Inflammatory macrophage (primary cell): ENCODE measurements around the gene COASY.
"Not testable (repeated sequence)": the region's sequence is repeated elsewhere in the genome, so short reads cannot be mapped to it uniquely, and the experiment has no call there.

Source experiments
- DNase-seq, 2 donors: peaks; one replicate each; pipeline ENCODE4 v3.0.0-alpha.2; 2020 to 2022

COASY gene

DNA sequence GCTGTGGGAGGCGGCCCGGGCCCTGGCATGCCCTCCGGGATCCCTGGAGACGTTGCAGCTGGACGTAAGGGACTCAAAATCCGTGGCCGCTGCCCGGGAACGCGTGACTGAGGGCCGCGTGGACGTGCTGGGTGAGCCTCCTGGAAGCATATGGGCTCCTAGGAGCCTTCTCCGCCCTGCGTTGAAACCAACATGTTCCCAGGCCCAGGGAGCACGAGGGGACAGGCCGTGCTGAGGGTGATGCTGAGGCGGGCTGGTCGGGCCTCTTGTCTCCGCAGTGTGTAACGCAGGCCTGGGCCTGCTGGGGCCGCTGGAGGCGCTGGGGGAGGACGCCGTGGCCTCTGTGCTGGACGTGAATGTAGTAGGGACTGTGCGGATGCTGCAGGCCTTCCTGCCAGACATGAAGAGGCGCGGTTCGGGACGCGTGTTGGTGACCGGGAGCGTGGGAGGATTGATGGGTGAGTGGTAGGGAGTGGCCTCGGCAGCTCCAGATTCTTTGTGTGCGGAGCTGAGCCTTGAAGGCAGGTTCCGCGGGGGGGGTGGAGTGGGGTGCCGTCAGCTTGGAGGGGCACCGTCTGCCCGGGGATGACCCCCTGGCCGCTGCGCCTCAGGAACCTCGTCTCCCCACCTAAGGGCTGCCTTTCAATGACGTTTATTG is 8.7 kb upstream of the COASY start:
- DNase-seq: no peak

GRCh38 chr17:42553866-42554249 is 8.1 kb upstream of the COASY start:
- DNase-seq: no peak

DNA sequence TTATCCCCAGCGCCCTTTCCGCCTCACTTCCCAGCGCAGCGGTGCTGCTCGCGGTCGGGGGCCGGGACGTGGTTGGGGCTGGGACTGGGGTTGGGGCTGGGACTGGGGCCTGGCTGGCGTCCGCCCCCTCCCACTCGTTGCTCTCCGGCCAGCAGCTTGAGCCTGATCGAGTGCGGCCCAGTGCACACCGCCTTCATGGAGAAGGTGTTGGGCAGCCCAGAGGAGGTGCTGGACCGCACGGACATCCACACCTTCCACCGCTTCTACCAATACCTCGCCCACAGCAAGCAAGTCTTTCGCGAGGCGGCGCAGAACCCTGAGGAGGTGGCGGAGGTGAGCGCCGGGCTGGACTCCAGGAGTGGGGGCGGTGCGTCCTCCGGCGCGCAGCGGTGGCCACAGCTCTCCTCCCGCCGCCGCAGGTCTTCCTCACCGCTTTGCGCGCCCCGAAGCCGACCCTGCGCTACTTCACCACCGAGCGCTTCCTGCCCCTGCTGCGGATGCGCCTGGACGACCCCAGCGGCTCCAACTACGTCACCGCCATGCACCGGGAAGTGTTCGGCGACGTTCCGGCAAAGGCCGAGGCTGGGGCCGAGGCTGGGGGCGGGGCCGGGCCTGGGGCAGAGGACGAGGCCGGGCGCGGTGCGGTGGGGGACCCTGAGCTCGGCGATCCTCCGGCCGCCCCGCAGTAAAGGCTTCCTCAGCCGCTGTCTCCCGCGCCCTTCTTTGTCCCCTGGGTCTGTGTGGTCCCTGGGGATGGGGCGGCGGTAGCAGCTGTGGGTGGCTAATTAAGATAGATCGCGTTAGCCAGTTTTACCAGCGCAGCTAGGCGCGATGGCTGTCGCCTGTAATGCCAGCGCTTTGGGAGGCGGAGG is 7.5 kb upstream of the COASY start:
- DNase-seq: peak; percentile 58 to 76

- DNase-seq: no peak
Observed at GRCh38 chr17:42555122-42555622, 6.8 kb upstream of the COASY start.

GRCh38 chr17:42555961-42556617 is 5.9 kb upstream of the COASY start:
- DNase-seq: not testable (repeated sequence)

DNA sequence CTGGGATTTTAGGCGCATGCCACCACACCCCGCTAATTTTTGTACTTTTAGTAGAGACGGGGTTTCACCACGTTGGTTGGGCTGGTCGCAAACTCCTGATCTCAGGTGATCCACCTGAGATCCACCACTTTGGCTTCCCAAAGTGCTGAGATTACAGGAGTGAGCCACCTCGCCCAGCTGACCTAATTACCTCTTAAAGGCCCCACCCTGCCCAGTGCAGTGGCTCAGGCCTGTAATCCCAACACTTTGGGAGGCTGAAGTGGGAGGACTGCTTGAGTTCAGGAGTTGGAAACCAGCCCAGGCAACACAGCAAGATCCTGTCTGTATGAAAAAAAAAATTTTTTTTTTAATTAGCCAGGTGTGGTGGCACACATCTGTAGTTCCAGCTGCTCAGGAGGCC is 2.9 kb upstream of the COASY start:
- DNase-seq: no peak

DNA sequence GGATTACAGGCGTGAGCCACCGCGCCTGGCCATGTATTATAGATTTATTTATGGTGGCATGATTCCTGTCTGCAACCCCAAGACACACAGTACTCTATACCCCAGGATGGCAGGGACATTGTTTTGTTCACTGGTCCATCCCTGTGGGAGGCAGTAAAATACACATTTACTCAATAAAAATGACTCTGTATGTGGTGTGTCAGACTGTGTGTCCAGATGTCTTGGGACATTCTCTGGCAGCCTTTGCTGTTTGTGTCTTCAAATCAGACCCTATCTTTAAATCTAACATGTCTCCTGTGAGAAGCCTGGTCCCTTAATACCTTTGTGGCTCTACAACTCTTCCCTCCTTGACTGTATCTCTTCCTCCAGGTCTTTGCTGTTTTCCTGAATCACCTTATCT is 1.7 kb upstream of the COASY start:
- no peak for DNase-seq

GRCh38 chr17:42562388-42563142 is 617 bp downstream of the COASY start:
- peak in 1 of 2 donors; percentile 20 for DNase-seq

GRCh38 chr17:42563143-42563509 is 1.2 kb downstream of the COASY start:
- DNase-seq: peak in 1 of 2 donors; percentile 19

- DNase-seq: no peak
Observed at GRCh38 chr17:42563543-42563942, 1.6 kb downstream of the COASY start.

DNA sequence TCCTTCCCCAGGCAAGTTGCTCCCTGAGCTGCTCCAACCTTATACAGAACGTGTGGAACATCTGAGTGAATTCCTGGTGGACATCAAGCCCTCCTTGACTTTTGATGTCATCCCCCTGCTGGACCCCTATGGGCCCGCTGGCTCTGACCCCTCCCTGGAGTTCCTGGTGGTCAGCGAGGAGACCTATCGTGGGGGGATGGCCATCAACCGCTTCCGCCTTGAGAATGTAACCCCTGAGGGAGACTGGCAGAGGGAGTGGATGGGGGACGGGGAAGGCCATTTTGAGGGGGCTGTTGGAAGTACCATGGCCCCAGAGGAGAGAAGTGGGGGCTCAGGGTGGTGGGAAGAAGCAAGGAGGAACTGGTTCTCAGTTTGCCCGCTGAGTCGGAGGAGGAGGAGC is 2.0 kb downstream of the COASY start:
- no peak for DNase-seq

GRCh38 chr17:42564815-42565522 is 3.0 kb downstream of the COASY start:
- DNase-seq: no peak

- DNase-seq: no peak
Observed at GRCh38 chr17:42565523-42566214, 3.7 kb downstream of the COASY start.

GRCh38 chr17:42566215-42566882 is 4.4 kb downstream of the COASY start:
- no peak for DNase-seq

DNA sequence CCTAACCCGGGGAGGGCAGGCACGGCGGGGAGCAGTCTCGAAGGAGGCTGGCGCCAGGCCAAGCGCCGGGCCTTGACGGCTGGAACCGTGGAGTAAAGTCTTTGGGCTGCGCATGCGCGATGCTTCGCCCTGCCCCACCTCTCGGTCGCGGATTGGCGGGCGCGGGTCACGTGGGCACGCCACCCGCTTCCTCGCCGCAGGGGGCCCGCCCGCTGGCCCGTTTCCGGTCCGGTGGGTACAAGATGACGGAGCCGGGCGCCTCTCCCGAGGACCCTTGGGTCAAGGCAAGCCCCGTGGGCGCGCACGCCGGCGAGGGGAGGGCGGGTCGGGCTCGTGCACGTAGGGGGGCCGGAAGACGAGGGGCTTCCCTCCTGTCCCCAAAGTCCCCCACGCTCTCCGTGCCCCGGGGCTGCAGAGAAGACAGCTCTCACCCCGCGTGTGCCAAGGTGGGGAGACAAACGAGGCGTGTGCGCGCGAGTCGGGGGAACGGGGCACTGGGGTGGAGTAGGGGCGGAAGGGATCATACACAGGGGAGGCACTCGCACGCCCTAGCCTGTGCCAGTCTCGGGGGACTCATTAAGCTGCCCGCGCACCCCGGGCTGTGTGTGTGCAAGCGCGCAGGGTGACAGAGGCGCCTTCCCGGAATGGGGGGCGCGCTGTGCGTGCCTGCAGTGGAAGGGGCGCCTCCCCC is 5.1 kb downstream of the COASY start, which contains the start of gene MLX:
MLX (plus strand) TSS at position 218 of the 691 bp plus-strand sequence; CDS start at position 243, 25 bp downstream.
- DNase-seq: peak; percentile 96 to 97

GRCh38 chr17:42568341-42569111 is 6.6 kb downstream of the COASY start:
- no peak for DNase-seq

DNA sequence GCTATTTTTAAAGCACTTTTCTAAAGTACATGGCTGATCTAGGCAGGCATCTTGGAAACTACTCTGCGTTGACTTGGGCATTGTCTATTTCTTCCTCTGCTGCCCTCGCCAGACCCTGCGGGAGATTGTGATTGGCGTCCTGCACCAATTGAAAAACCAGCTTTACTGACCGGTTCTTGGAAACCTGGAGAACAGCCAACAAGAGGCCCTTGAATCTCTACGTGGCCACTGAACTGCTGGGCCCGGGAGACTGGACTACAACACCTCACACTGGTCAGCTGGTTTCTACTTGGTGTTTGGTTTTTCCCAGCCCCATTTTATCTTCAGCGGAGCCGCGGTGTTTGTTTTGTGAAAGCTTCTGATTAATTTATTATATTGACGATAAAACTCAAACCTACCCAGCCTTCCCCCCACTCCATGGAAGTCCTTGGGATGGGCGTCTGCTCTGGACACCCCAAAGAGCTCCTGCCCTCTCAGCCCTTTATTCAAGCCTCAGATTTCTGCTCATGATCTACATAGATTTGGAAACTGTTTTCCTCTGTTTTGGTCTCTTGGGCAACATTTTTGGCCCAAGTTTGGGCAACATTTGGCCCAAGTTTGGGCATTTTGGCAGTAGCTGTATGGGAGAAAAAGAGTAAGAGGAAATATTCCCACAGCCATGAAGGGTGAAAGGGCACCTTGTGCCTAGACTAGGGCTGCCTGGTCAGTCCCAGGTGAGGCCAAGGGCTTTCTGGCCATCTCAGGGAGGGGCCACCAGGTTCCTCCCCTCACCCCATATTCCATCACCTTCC is 9.7 kb downstream of the COASY start:
- DNase-seq: no peak

DNA sequence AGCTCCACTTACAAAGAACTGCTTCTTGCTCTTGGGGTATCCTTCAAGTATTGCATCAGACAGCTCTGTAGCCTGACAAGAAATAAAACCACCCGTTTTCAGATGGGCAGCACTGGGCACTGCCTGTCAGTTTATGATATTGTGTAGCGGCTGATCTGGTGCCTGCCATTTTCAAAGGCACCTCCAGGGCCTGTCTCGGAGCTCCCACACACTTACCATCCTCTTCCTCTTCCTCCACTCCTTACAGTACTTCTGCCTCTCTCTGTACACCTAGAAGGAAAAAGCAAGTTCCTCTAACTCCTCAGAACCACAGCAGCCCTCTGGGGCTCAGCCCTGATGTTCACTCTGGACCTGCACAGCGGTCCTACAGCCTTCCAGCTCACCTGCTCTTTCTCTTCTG is 11.1 kb downstream of the COASY start:
- no peak for DNase-seq
